HCT116 (cell line): Measurements from ENCODE around the gene TSSK2. TPM values are rescaled to one million over a fixed set of nuclear protein-coding genes. Genes with fewer than 3 reads are reported as not detected.

Experiments used
- ATAC-seq: fragments of 200-7000 bp; cut with Tn5 transposase; 2 replicates; pipeline ENCODE4 v1.9.1; 2020; ENCODE audit warnings: mild to moderate bottlenecking, moderate library complexity
- BruUV-seq: library from RNA; stranded (reverse); fragments of 400-500 nt; replicated peaks from 2 replicates; lab custom pipeline; 2021; lab: Mats Ljungman, UMichigan
- CTCF ChIA-PET: fragments of 300-600 bp; sonication (Branson Sonifier 250); formaldehyde crosslinking; loops from one replicate; lab custom pipeline; 2021; ENCODE audit warnings: antibody characterized with exemption; lab: Charles Lee
- POLR2A ChIA-PET: fragments of 300-600, 350-600 bp; sonication (Branson Sonifier 250); formaldehyde crosslinking; loops from one replicate; lab custom pipeline; 2021; ENCODE audit warnings: antibody characterized with exemption; lab: Charles Lee
- RAD21 ChIA-PET, 2 experiments: fragments of 300-600 bp; sonication (Branson Sonifier 250); formaldehyde crosslinking; loops; one replicate each; lab custom pipeline; 2023; ENCODE audit warnings: low total read pairs in 2 of 2; ENCODE audit not compliant: uncharacterized antibody in 2 of 2, unreplicated experiment in 2 of 2, low non-redundant PET in 1 of 2; lab: Charles Lee
- DNase-seq: peaks from one replicate; pipeline ENCODE4 v3.0.0-alpha.2; 2010; ENCODE audit warnings: low read depth, low spot score
- H2AFZ ChIP-seq: fragments of 200-600 bp; shearing (Covaris generic), sonication (generic); 2 replicates; pipeline ENCODE4 v1.6.1; 2017; ENCODE audit warnings: low read depth, mixed run types, mixed read lengths, antibody characterized with exemption, low read length; ENCODE audit not compliant: poor library complexity, severe bottlenecking
- H3K27ac ChIP-seq: 2 replicates; pipeline ENCODE4 v1.5.1; 2012; ENCODE audit warnings: low read depth, low read length
- H3K27me3 ChIP-seq: fragments of 200-600 bp; sonication (generic); 2 replicates; pipeline ENCODE4 v1.6.1; 2016; ENCODE audit warnings: mixed run types, low read length, mixed read lengths; ENCODE audit not compliant: insufficient read depth
- H3K36me3 ChIP-seq, 2 experiments: fragments of 200-500 bp in 1 of 2; fragments of 200-600 bp in 1 of 2; sonication (Bioruptor generic) in 1 of 2; sonication (generic) in 1 of 2; 2 replicates each; pipeline versions ENCODE4 v1.5.1 to v1.6.1; 2014 to 2016; ENCODE audit warnings: low read length in 2 of 2, inconsistent platforms in 1 of 2, mixed read lengths in 1 of 2, mixed run types in 1 of 2; ENCODE audit not compliant: insufficient read depth in 2 of 2, control insufficient read depth in 1 of 2
- H3K4me1 ChIP-seq, 2 experiments: fragments of 200-600 bp in 1 of 2; sonication (generic) in 1 of 2; 2 replicates each; pipeline versions ENCODE4 v1.5.1 to v1.6.1; 2012 to 2017; ENCODE audit warnings: low read length in 2 of 2, inconsistent platforms in 1 of 2, mild to moderate bottlenecking in 1 of 2, mixed read lengths in 1 of 2, mixed run types in 1 of 2, moderate library complexity in 1 of 2; ENCODE audit not compliant: insufficient read depth in 2 of 2, control insufficient read depth in 1 of 2
- H3K4me2 ChIP-seq: fragments of 200-600 bp; sonication (generic); 2 replicates; pipeline ENCODE4 v1.6.1; 2017; ENCODE audit warnings: mixed run types, low read length, mixed read lengths
- H3K4me3 ChIP-seq, 2 experiments: fragments of 200-600 bp in 1 of 2; sonication (generic) in 1 of 2; replicated peaks in 1 of 2; 2 replicates each; pipeline ENCODE4 v1.5.1; 2011 to 2016; ENCODE audit warnings: low read length in 2 of 2, control low read depth in 1 of 2, low read depth in 1 of 2, mild to moderate bottlenecking in 1 of 2, mixed read lengths in 1 of 2, mixed run types in 1 of 2
- H3K79me2 ChIP-seq: fragments of 200-600 bp; sonication (generic); 2 replicates; pipeline ENCODE4 v1.6.1; 2017; ENCODE audit warnings: mild to moderate bottlenecking, mixed run types, low read length, moderate library complexity, mixed read lengths; ENCODE audit not compliant: insufficient read depth
- H3K9ac ChIP-seq: fragments of 200-600 bp; sonication (generic); 2 replicates; pipeline ENCODE4 v1.6.1; 2016; ENCODE audit warnings: low read length, mixed read lengths
- H3K9me2 ChIP-seq: fragments of 200-600 bp; sonication (generic), shearing (Covaris generic); 2 replicates; pipeline ENCODE4 v1.6.1; 2017; ENCODE audit warnings: mixed run types, mild to moderate bottlenecking, moderate library complexity; ENCODE audit not compliant: insufficient read depth
- H3K9me3 ChIP-seq, 2 experiments: fragments of 200-500 bp in 1 of 2; fragments of 200-600 bp in 1 of 2; sonication (Bioruptor generic) in 1 of 2; sonication (generic) in 1 of 2; 2 replicates each; pipeline ENCODE4 v1.6.1; 2014 to 2017; ENCODE audit warnings: low read length in 2 of 2, mixed read lengths in 2 of 2, inconsistent platforms in 1 of 2, low read depth in 1 of 2, mild to moderate bottlenecking in 1 of 2, mixed run types in 1 of 2, moderate library complexity in 1 of 2; ENCODE audit not compliant: control insufficient read depth in 1 of 2, insufficient read depth in 1 of 2
- H4K20me1 ChIP-seq: fragments of 200-600 bp; sonication (generic), shearing (Covaris generic); 2 replicates; pipeline ENCODE4 v1.6.1; 2017; ENCODE audit warnings: mixed run types, mild to moderate bottlenecking, moderate library complexity; ENCODE audit not compliant: insufficient read depth
- CBX3 ChIP-seq: IDR thresholded peaks from 2 replicates; pipeline ENCODE4 v1.6.1; 2012; ENCODE audit warnings: low read depth
- EGR1 ChIP-seq: IDR thresholded peaks from 2 replicates; pipeline ENCODE4 v1.6.1; 2012; ENCODE audit warnings: low read depth
- POLR2A ChIP-seq: IDR thresholded peaks from 2 replicates; pipeline ENCODE4 v1.7.0; 2011; ENCODE audit warnings: borderline replicate concordance; ENCODE audit not compliant: insufficient read depth, insufficient read length; ENCODE audit errors: extremely low read depth
- SIN3A ChIP-seq: IDR thresholded peaks from 2 replicates; pipeline ENCODE4 v1.6.1; 2012; ENCODE audit warnings: low read depth
- TCF7L2 ChIP-seq: IDR thresholded peaks from 2 replicates; pipeline ENCODE4 v1.7.0; 2011; ENCODE audit warnings: borderline replicate concordance, inconsistent platforms; ENCODE audit not compliant: insufficient read depth, insufficient read length; ENCODE audit errors: extremely low read depth
- ZNF274 ChIP-seq: fragments of 200-500 bp; sonication (Bioruptor generic); IDR thresholded peaks from 2 replicates; pipeline ENCODE4 v1.6.1; 2014; ENCODE audit warnings: mild to moderate bottlenecking, low read depth, low read length, inconsistent platforms
- intact Hi-C: fragments of 100-400 bp; cut with micrococcal nuclease; formaldehyde crosslinking; loops from 2 replicates; pipeline ENCODE4 v1.10.0; 2022
- total RNA-seq: library from RNA; stranded (reverse); gene quantifications from one replicate; pipeline ENCODE4 v1.2.1, GENCODE V29; 2021; ENCODE audit not compliant: unreplicated experiment
- TF ChIP-seq, protein P1 (sequence below): IDR thresholded peaks from 2 replicates; pipeline ENCODE4 v1.6.1; 2012

The TSSK2 gene
- total RNA-seq, 1 experiment from 2014 or later = not detected

DNA sequence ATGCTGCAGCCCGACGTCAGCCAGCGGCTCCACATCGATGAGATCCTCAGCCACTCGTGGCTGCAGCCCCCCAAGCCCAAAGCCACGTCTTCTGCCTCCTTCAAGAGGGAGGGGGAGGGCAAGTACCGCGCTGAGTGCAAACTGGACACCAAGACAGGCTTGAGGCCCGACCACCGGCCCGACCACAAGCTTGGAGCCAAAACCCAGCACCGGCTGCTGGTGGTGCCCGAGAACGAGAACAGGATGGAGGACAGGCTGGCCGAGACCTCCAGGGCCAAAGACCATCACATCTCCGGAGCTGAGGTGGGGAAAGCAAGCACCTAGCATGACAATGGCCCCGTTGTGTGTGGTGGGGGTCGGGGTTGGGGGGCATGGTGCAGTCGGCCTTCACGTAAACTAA is 1.0 kb downstream of the TSSK2 start:
- CTCF ChIA-PET = interaction anchor here (1.6 kb wide), 1 partner anchor 12 kb away, joined by 5 read pairs; the partner anchor contains the start of gene ESS2
- Histone ChIP-seq H3K4me1 (no peaks in the 10 kb centered on the region), H3K9me2 (no peaks in the 10 kb centered on the region), H3K4me2 (no peak overlapping the region), H3K9me3 (no peaks in the 10 kb centered on the region), H3K79me2 (no peaks in the 10 kb centered on the region), H2AFZ (no peak overlapping the region), H3K27ac (no peak overlapping the region), H3K36me3 (peaks cover 10 to 15% of the 10 kb centered on the region in 2 experiments; a peak in 3 of 4 replicates), H4K20me1 (no peaks in the 10 kb centered on the region), H3K9ac (no peak overlapping the region), H3K27me3 (no peaks in the 10 kb centered on the region), H3K4me3 (no peak overlapping the region)
- no TSS peak for BruUV-seq
- POLR2A ChIA-PET = no interaction called here
- intact Hi-C loops = no loop called here
- RAD21 ChIA-PET = no interaction called here
- DNase-seq (no peak), ATAC-seq (no peak)
- TF ChIP-seq POLR2A (no peak), TCF7L2 (no peak)
- TF ChIP-seq, protein P1, sequence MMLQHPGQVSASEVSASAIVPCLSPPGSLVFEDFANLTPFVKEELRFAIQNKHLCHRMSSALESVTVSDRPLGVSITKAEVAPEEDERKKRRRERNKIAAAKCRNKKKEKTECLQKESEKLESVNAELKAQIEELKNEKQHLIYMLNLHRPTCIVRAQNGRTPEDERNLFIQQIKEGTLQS = no peak

DNA sequence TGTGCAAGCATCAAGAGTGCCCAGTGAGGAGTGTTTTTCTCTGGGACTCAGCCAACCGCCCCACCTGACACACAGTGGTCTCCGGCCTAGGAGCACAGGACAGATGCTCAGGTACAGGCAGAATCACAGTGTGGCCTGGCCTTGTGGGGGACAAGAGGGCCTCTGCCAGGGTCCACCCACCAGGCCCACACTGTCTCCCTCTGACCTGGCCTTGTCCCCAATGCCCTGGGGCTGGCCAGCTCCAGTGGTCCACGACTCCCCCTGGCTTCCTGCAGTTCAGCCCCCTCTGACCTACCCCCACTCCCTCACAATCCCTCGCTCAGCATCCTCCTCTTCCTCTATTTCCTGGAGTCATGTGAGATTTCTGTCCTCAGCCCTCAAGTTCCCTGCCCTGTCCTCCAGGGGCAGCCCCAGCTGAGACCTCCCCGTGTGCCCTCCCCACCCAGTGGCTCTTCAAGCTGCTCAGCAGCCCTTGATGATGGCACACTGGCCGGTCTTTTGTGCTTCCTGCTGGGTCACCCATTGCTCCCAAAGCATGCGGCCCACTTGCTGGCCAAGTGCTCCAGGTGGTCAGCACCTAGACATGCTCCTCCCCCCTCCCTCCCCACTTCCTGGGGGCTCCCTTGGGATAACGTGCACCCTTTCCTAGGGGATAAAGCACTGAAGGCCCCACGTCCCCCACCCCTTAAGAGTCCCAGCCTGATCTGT is 1.7 kb downstream of the TSSK2 start:
- H3K36me3 ChIP-seq = peaks cover 11 to 15% of the 10 kb centered on the region in 2 experiments; a peak in 3 of 4 replicates
- TF ChIP-seq SIN3A = no peak
- TF ChIP-seq, protein P1 = no peak
- no peak for TF ChIP-seq EGR1
- no peak for TF ChIP-seq CBX3
- no peak for TF ChIP-seq ZNF274
- no peak for ATAC-seq
- ChIA-PET CTCF (interaction anchor here (1.6 kb wide), 1 partner anchor 12 kb away, joined by 5 read pairs; the partner anchor contains the start of gene ESS2), POLR2A (no interaction called here), RAD21 (no interaction called here)
- BruUV-seq = no TSS peak
- no peak for DNase-seq
- no peaks in the 10 kb centered on the region for H3K9me3 ChIP-seq
- no peak overlapping the region for H3K27ac ChIP-seq
- intact Hi-C loops = no loop called here
- H3K9ac ChIP-seq = no peak overlapping the region
- H3K27me3 ChIP-seq = no peaks in the 10 kb centered on the region
- no peaks in the 10 kb centered on the region for H3K79me2 ChIP-seq
- H3K4me2 ChIP-seq = no peak overlapping the region
- no peak overlapping the region for H3K4me3 ChIP-seq
- no peaks in the 10 kb centered on the region for H3K4me1 ChIP-seq
- no peak overlapping the region for H2AFZ ChIP-seq
- no peaks in the 10 kb centered on the region for H4K20me1 ChIP-seq
- no peaks in the 10 kb centered on the region for H3K9me2 ChIP-seq
